ENCODE data around the gene SPSB4.
"Not testable (repeated sequence)": the region's sequence is repeated elsewhere in the genome, so short reads cannot be mapped to it uniquely, and the experiment has no call there.

The SPSB4 gene

GRCh38 chr3:141093971-141094684, 43.0 kb downstream of the SPSB4 start:
- DNase-seq (ENCODE audit: low spot score) (no peak), FAIRE-seq (no peak)

GRCh38 chr3:141094790-141095545, 43.8 kb downstream of the SPSB4 start:
- DNase-seq (ENCODE audit: low spot score) = no peak
- FAIRE-seq = no peak

GRCh38 chr3:141095546-141095937, 44.4 kb downstream of the SPSB4 start:
- no peak for FAIRE-seq
- no peak for DNase-seq (ENCODE audit: low spot score)

- no peak for FAIRE-seq
- DNase-seq (ENCODE audit: low spot score) = no peak
These were observed 45.0 kb downstream of the SPSB4 start for GRCh38 chr3:141096164-141096563.

- FAIRE-seq (no peak), DNase-seq (ENCODE audit: low spot score) (no peak)
These were observed 45.8 kb downstream of the SPSB4 start for GRCh38 chr3:141096981-141097380.

- no peak for FAIRE-seq
- DNase-seq (ENCODE audit: low spot score) = no peak
These were observed 49.0 kb downstream of the SPSB4 start for GRCh38 chr3:141100112-141100511.

- DNase-seq (ENCODE audit: low spot score) (no peak), FAIRE-seq (no peak)
These were observed 49.6 kb downstream of the SPSB4 start for GRCh38 chr3:141100531-141101320.

- DNase-seq (ENCODE audit: low spot score) (no peak), FAIRE-seq (no peak)
These were observed 51.2 kb downstream of the SPSB4 start for GRCh38 chr3:141102372-141102771.

- DNase-seq (ENCODE audit: low spot score) = no peak
- no peak for FAIRE-seq
These were observed 51.9 kb downstream of the SPSB4 start for GRCh38 chr3:141103067-141103466.

GRCh38 chr3:141103503-141103902, 52.4 kb downstream of the SPSB4 start:
- DNase-seq (ENCODE audit: low spot score) = no peak
- FAIRE-seq = no peak

- DNase-seq (ENCODE audit: low spot score) (no peak), FAIRE-seq (no peak)
These were observed 53.1 kb downstream of the SPSB4 start for GRCh38 chr3:141104151-141104821.

- peak; percentile 44 for DNase-seq (ENCODE audit: low spot score)
- no peak for FAIRE-seq
These were observed 54.9 kb downstream of the SPSB4 start for GRCh38 chr3:141105828-141106628.

- FAIRE-seq = no peak
- DNase-seq (ENCODE audit: low spot score) = no peak
These were observed 55.7 kb downstream of the SPSB4 start for GRCh38 chr3:141106842-141107241.

GRCh38 chr3:141108039-141108438, 56.9 kb downstream of the SPSB4 start:
- DNase-seq (ENCODE audit: low spot score) = no peak
- FAIRE-seq = no peak

- FAIRE-seq (no peak), DNase-seq (ENCODE audit: low spot score) (no peak)
These were observed 58.6 kb downstream of the SPSB4 start for GRCh38 chr3:141109751-141110150.

GRCh38 chr3:141110322-141110721, 59.2 kb downstream of the SPSB4 start:
- DNase-seq (ENCODE audit: low spot score) (no peak), FAIRE-seq (no peak)

- FAIRE-seq (no peak), DNase-seq (ENCODE audit: low spot score) (no peak)
These were observed 60.4 kb downstream of the SPSB4 start for GRCh38 chr3:141111364-141112155.

- FAIRE-seq (no peak), DNase-seq (ENCODE audit: low spot score) (no peak)
These were observed 61.6 kb downstream of the SPSB4 start for GRCh38 chr3:141112686-141113297.

- FAIRE-seq; DNase-seq (ENCODE audit: low spot score): not testable (repeated sequence)
These were observed 62.5 kb downstream of the SPSB4 start for GRCh38 chr3:141113680-141114079.
